ENCODE measurements around the gene STK36. TPM values are rescaled to one million over a fixed set of nuclear protein-coding genes. Genes with fewer than 3 reads are reported as not detected.
A peak's percentile ranks its signal among the peaks of the same experiment; 100 is the strongest.

STK36 gene
- total RNA-seq, 4 donors from 2014 or later, result 16.7 to 36.6 (median 22.2) TPM

GRCh38 chr2:218659988-218660358, 11.9 kb upstream of the STK36 start:
- no peak for TF ChIP-seq EP300 (IDR thresholded peaks at IDR 0.05)
- no peak for TF ChIP-seq CTCF (IDR thresholded peaks at IDR 0.05)
- TF ChIP-seq POLR2AphosphoS5 (IDR thresholded peaks at IDR 0.05), result no peak
- no peak for TF ChIP-seq POLR2A (IDR thresholded peaks at IDR 0.05)
- no peaks in the 10 kb centered on the region for H3K9me3 ChIP-seq
- H3K4me3 ChIP-seq, result peak overlapping the region; percentile 69 to 92
- peak overlapping the region; percentile 26 to 88 (median 82) for H3K27ac ChIP-seq
- H3K4me1 ChIP-seq, result peaks cover 0 to 35% (median 15%) of the 10 kb centered on the region in 3 donors
- no peaks in the 10 kb centered on the region for H3K27me3 ChIP-seq
- H3K36me3 ChIP-seq, result peaks cover 0 to 71% of the 10 kb centered on the region in 2 donors
- WGBS, 2 donors (ENCODE audit: low coverage in 1 of 2), result 10 to 13% methylated on average over 2 to 8 of the region's 8 CpGs
- no peak for ATAC-seq

- Histone ChIP-seq H3K4me3 (no peak overlapping the region), H3K27ac (no peak overlapping the region), H3K9me3 (no peaks in the 10 kb centered on the region), H3K36me3 (peaks cover 0 to 71% of the 10 kb centered on the region in 2 donors), H3K27me3 (no peaks in the 10 kb centered on the region), H3K4me1 (peaks cover 0 to 27% (median 15%) of the 10 kb centered on the region in 3 donors)
- no peak for ATAC-seq
- TF ChIP-seq POLR2A (IDR thresholded peaks at IDR 0.05), result no peak
- TF ChIP-seq EP300 (IDR thresholded peaks at IDR 0.05), result no peak
- TF ChIP-seq CTCF (IDR thresholded peaks at IDR 0.05), result no peak
- no peak for TF ChIP-seq POLR2AphosphoS5 (IDR thresholded peaks at IDR 0.05)
- WGBS, 2 donors (ENCODE audit: low coverage in 1 of 2), result 40% methylated on average over 1 of the region's 7 CpGs; no CpG with 5 or more reads in 1 of the 2 donors
These were observed 9.5 kb upstream of the STK36 start for GRCh38 chr2:218662377-218662776.

- TF ChIP-seq POLR2AphosphoS5 (IDR thresholded peaks at IDR 0.05), result no peak
- TF ChIP-seq EP300 (IDR thresholded peaks at IDR 0.05), result no peak
- TF ChIP-seq POLR2A (IDR thresholded peaks at IDR 0.05), result no peak
- no peak for TF ChIP-seq CTCF (IDR thresholded peaks at IDR 0.05)
These were observed 9.1 kb upstream of the STK36 start for GRCh38 chr2:218662827-218663226.

GRCh38 chr2:218663901-218664300, 8.0 kb upstream of the STK36 start:
- H3K4me3 ChIP-seq, result no peak overlapping the region
- 20% methylated on average over 1 of the region's 15 CpGs; no CpG with 5 or more reads in 1 of the 2 donors for WGBS, 2 donors (ENCODE audit: low coverage in 1 of 2)
- peaks cover 0 to 76% of the 10 kb centered on the region in 2 donors for H3K36me3 ChIP-seq
- peaks cover 0 to 13% (median 7%) of the 10 kb centered on the region in 3 donors for H3K4me1 ChIP-seq
- no peak overlapping the region for H3K27ac ChIP-seq
- ATAC-seq, result no peak
- TF ChIP-seq EP300 (IDR thresholded peaks at IDR 0.05), result no peak
- no peak for TF ChIP-seq POLR2A (IDR thresholded peaks at IDR 0.05)
- H3K27me3 ChIP-seq, result no peaks in the 10 kb centered on the region
- H3K9me3 ChIP-seq, result no peaks in the 10 kb centered on the region

More at GRCh38 chr2:218662827-218663226, 9.1 kb upstream of the STK36 start:
- Histone ChIP-seq H3K27me3 (no peaks in the 10 kb centered on the region), H3K4me3 (no peak overlapping the region), H3K36me3 (peaks cover 0 to 71% of the 10 kb centered on the region in 2 donors), H3K4me1 (peaks cover 0 to 24% (median 15%) of the 10 kb centered on the region in 3 donors), H3K27ac (no peak overlapping the region), H3K9me3 (no peaks in the 10 kb centered on the region)
- whole genome bisulfite sequencing, 2 donors (ENCODE audit: low coverage in 1 of 2), result 73% methylated on average over 3 of the region's 10 CpGs; no CpG with 5 or more reads in 1 of the 2 donors
- no peak for ATAC-seq

- ATAC-seq, result no peak
- H3K27me3 ChIP-seq, result no peaks in the 10 kb centered on the region
- TF ChIP-seq CTCF (IDR thresholded peaks at IDR 0.05), result no peak
- no peak for TF ChIP-seq POLR2A (IDR thresholded peaks at IDR 0.05)
- no peak for TF ChIP-seq EP300 (IDR thresholded peaks at IDR 0.05)
- TF ChIP-seq POLR2AphosphoS5 (IDR thresholded peaks at IDR 0.05), result no peak
- H3K4me3 ChIP-seq, result no peak overlapping the region
- H3K4me1 ChIP-seq, result peaks cover 0 to 18% (median 7%) of the 10 kb centered on the region in 3 donors
- H3K36me3 ChIP-seq, result peaks cover 0 to 82% of the 10 kb centered on the region in 2 donors
- no peaks in the 10 kb centered on the region for H3K9me3 ChIP-seq
- WGBS, 2 donors (ENCODE audit: low coverage in 1 of 2), result 93 to 100% methylated on average over 3 to 7 of the region's 7 CpGs
- H3K27ac ChIP-seq, result no peak overlapping the region
These were observed 7.2 kb upstream of the STK36 start for GRCh38 chr2:218664653-218665052.

Measured in gastroesophageal sphincter (tissue), 4 donors.